BE2C (cell line): Measurements from ENCODE around the gene SGMS1.

Source experiments
- DNase-seq: peaks from one replicate; pipeline ENCODE4 v3.0.0-alpha.2; 2020
- H3K27me3 ChIP-seq: fragments of 250-450 bp; sonication (Bioruptor Pico); 2 replicates; pipeline ENCODE4 v1.5.1; 2020; ENCODE audit warnings: mild to moderate bottlenecking
- H3K36me3 ChIP-seq: fragments of 250-450 bp; sonication (Bioruptor Pico); 2 replicates; pipeline ENCODE4 v1.5.1; 2020; ENCODE audit warnings: mild to moderate bottlenecking
- H3K4me1 ChIP-seq: fragments of 250-450 bp; sonication (Bioruptor Pico); 2 replicates; pipeline ENCODE4 v1.5.1; 2020
- H3K4me3 ChIP-seq: 2 replicates; pipeline ENCODE4 v1.5.1; 2011; ENCODE audit warnings: low read depth, low read length
- H3K9me3 ChIP-seq: fragments of 250-450 bp; sonication (Bioruptor Pico); 2 replicates; pipeline ENCODE4 v1.5.1; 2020
- TF ChIP-seq, protein P1 (sequence below): IDR thresholded peaks from 2 replicates; pipeline ENCODE4 v1.5.1; 2012; ENCODE audit warnings: mild to moderate bottlenecking, low read depth, low read length

The SGMS1 gene

GRCh38 chr10:50400694-50401093, 223.1 kb downstream of the SGMS1 start:
- no peak for DNase-seq
- Histone ChIP-seq H3K4me3 (no peak overlapping the region), H3K27me3 (no peaks in the 10 kb centered on the region), H3K36me3 (no peaks in the 10 kb centered on the region), H3K4me1 (no peaks in the 10 kb centered on the region), H3K9me3 (no peaks in the 10 kb centered on the region)
- TF ChIP-seq, protein P1, sequence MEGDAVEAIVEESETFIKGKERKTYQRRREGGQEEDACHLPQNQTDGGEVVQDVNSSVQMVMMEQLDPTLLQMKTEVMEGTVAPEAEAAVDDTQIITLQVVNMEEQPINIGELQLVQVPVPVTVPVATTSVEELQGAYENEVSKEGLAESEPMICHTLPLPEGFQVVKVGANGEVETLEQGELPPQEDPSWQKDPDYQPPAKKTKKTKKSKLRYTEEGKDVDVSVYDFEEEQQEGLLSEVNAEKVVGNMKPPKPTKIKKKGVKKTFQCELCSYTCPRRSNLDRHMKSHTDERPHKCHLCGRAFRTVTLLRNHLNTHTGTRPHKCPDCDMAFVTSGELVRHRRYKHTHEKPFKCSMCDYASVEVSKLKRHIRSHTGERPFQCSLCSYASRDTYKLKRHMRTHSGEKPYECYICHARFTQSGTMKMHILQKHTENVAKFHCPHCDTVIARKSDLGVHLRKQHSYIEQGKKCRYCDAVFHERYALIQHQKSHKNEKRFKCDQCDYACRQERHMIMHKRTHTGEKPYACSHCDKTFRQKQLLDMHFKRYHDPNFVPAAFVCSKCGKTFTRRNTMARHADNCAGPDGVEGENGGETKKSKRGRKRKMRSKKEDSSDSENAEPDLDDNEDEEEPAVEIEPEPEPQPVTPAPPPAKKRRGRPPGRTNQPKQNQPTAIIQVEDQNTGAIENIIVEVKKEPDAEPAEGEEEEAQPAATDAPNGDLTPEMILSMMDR = no peak

- TF ChIP-seq, protein P1 = no peak
- H3K36me3 ChIP-seq = no peaks in the 10 kb centered on the region
- no peaks in the 10 kb centered on the region for H3K9me3 ChIP-seq
- no peaks in the 10 kb centered on the region for H3K27me3 ChIP-seq
- H3K4me3 ChIP-seq = no peak overlapping the region
- DNase-seq = no peak
- peaks cover 5% of the 10 kb centered on the region; the same call in 1 of the 2 replicates for H3K4me1 ChIP-seq
Measured at GRCh38 chr10:50398823-50399222, 224.9 kb downstream of the SGMS1 start.

GRCh38 chr10:50398381-50398780, 225.4 kb downstream of the SGMS1 start:
- no peak for DNase-seq
- H3K27me3 ChIP-seq = no peaks in the 10 kb centered on the region
- H3K9me3 ChIP-seq = no peaks in the 10 kb centered on the region
- TF ChIP-seq, protein P1 = no peak
- H3K4me3 ChIP-seq = no peak overlapping the region
- H3K4me1 ChIP-seq = peaks cover 9% of the 10 kb centered on the region
- H3K36me3 ChIP-seq = no peaks in the 10 kb centered on the region

DNA sequence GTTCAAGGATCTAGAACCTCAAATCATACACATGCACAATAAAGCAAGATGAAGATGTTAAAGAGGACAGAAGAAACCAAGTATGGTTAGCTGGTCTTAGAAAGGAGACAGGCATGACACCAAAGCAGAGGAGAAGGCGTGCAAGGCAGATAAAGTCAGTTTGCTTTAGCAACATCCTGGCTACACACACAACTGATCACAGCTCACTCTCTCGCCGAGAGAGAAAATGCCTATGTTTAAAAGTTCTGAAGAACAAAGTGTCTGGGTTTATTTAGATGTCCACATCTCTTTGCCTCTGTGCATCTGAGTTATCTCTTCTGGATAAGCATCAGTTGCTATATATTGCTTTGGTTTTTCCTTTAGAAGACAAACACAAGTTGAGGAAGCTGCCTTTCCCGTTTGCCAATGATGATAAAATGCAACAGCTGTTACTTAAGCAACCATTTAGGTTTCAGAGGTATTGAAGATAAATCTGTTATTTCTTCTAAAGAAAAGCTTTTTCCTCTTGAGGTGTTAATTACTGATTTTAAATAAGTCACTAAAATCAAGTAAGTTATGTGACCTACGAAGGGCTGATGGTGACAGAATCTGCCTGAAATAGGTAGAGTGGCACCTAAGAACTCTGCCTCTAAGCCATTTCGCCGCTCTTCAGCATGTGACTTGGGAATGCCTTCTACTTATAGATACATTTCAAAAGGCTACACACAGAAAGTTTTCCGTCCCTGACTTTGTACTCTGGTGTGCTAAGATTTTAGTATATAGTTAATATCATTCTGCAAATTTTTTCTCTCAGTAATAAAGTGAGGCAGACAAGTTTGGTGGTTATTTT, 226.2 kb downstream of the SGMS1 start:
- DNase-seq = no peak
- no peaks in the 10 kb centered on the region for H3K9me3 ChIP-seq
- H3K4me3 ChIP-seq = no peak overlapping the region
- TF ChIP-seq, protein P1 = no peak
- no peaks in the 10 kb centered on the region for H3K36me3 ChIP-seq
- H3K4me1 ChIP-seq = peaks cover 10% of the 10 kb centered on the region
- no peaks in the 10 kb centered on the region for H3K27me3 ChIP-seq

GRCh38 chr10:50396491-50397311, 227.1 kb downstream of the SGMS1 start:
- TF ChIP-seq, protein P1 = no peak
- no peaks in the 10 kb centered on the region for H3K9me3 ChIP-seq
- H3K4me1 ChIP-seq = peaks cover 10% of the 10 kb centered on the region
- no peak for DNase-seq
- no peak overlapping the region for H3K4me3 ChIP-seq
- H3K36me3 ChIP-seq = no peaks in the 10 kb centered on the region
- H3K27me3 ChIP-seq = no peaks in the 10 kb centered on the region
